22Rv1 (cell line): ENCODE data around the gene SCAMP1.

Experiments
- ZFX ChIP-seq: fragments of 450-650 bp; IDR thresholded peaks from 2 replicates; pipeline ENCODE4 v1.6.1; 2017; ENCODE audit warnings: antibody characterized with exemption, borderline replicate concordance
- TF ChIP-seq, protein P1 (sequence below): fragments of 450-650 bp; IDR thresholded peaks from 2 replicates; pipeline ENCODE4 v1.5.1; 2017; ENCODE audit warnings: mild to moderate bottlenecking

DNA sequence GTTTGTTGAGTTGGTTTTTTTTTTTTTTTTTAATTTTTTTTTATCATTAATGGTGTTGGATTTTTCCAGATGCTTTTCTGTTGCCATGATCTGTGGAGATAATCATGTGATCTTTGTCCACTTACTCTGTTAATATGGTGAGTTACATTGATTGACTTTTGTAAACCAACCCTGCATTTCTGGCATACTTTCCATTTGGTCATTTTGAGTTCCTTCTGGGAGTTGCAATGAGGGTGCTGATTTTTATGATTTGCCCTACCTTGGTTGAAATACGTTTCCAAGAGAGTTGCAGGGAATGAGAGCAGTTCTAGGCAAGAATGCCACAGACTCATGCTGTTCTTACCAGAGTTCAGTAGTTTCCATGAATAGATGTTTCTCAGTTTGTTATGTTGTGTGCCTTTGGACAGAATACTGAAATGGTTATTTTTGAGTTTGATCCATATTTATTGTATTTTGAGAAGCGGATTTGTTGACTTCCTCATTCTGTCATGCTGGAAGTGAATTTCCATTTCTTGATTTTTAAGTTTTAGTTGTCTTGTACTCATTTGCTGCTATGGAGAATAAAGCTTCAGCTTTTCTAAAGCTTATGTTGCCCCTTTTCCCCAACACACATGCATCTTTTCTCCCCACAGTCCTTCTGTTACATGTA is 69.0 kb downstream of the SCAMP1 start:
- TF ChIP-seq, protein P1, sequence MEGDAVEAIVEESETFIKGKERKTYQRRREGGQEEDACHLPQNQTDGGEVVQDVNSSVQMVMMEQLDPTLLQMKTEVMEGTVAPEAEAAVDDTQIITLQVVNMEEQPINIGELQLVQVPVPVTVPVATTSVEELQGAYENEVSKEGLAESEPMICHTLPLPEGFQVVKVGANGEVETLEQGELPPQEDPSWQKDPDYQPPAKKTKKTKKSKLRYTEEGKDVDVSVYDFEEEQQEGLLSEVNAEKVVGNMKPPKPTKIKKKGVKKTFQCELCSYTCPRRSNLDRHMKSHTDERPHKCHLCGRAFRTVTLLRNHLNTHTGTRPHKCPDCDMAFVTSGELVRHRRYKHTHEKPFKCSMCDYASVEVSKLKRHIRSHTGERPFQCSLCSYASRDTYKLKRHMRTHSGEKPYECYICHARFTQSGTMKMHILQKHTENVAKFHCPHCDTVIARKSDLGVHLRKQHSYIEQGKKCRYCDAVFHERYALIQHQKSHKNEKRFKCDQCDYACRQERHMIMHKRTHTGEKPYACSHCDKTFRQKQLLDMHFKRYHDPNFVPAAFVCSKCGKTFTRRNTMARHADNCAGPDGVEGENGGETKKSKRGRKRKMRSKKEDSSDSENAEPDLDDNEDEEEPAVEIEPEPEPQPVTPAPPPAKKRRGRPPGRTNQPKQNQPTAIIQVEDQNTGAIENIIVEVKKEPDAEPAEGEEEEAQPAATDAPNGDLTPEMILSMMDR, result no peak
- no peak for TF ChIP-seq ZFX
